Measurements from ENCODE around the gene CELF2.

Gene CELF2

DNA sequence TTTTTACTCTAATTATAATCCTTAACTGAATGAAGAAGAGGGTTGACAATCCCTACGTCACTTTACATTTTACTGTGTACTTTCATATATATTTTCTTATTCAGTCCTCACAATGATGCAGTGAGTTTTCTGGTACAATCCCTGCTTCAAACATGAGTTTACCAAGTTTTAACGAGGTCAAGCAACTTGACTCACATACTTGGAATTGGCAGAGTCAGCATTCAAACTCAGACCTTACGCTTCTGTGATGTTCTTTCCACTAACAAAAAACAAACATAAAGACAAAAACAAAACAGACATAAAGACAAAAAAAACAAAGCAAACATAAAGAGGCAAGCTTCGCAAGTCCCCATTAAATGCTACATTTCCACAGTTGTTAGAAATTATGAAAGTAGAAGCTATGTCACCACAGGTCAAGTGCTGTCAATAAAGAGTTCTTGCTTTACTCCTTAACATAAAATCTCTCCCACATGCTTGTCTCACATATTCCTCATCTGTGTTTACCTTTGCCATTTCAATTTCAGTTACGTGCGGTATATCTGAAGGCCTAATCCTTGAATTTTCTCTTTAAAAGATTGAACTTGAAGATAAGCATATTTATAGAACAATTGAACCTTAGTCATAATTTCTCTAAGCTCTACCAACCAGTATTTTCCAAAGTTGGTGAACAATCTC is 217.3 kb downstream of the CELF2 start:
- H3K9me2 ChIP-seq (replicated peaks; ENCODE audit: insufficient read depth, low read length), result no peaks in the 10 kb centered on the region
- H3K27me3 ChIP-seq (ENCODE audit: low read length), result no peaks in the 10 kb centered on the region
- no peak overlapping the region for H3K4me2 ChIP-seq (ENCODE audit: low read depth, low read length, poor library complexity, severe bottlenecking)
- H3F3A ChIP-seq (ENCODE audit: insufficient read depth), result no peaks in the 10 kb centered on the region
- H3K27ac ChIP-seq (ENCODE audit: low read depth, low read length), result no peak overlapping the region
- H3K9ac ChIP-seq (ENCODE audit: low read length), result no peak overlapping the region
- H4K20me1 ChIP-seq (ENCODE audit: low read depth, low read length), result no peaks in the 10 kb centered on the region
- no peaks in the 10 kb centered on the region for H3K36me3 ChIP-seq (ENCODE audit: low read length)
- TF ChIP-seq EZH2phosphoT487 (conservative IDR thresholded peaks at IDR 0.05; ENCODE audit: low read length), result no peak
- TF ChIP-seq, protein P1, sequence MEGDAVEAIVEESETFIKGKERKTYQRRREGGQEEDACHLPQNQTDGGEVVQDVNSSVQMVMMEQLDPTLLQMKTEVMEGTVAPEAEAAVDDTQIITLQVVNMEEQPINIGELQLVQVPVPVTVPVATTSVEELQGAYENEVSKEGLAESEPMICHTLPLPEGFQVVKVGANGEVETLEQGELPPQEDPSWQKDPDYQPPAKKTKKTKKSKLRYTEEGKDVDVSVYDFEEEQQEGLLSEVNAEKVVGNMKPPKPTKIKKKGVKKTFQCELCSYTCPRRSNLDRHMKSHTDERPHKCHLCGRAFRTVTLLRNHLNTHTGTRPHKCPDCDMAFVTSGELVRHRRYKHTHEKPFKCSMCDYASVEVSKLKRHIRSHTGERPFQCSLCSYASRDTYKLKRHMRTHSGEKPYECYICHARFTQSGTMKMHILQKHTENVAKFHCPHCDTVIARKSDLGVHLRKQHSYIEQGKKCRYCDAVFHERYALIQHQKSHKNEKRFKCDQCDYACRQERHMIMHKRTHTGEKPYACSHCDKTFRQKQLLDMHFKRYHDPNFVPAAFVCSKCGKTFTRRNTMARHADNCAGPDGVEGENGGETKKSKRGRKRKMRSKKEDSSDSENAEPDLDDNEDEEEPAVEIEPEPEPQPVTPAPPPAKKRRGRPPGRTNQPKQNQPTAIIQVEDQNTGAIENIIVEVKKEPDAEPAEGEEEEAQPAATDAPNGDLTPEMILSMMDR (IDR thresholded peaks at IDR 0.05; ENCODE audit: insufficient read depth, low read length, poor library complexity, severe bottlenecking), result no peak
- H3K79me2 ChIP-seq (ENCODE audit: insufficient read depth, low read length), result no peaks in the 10 kb centered on the region
- H3K9me3 ChIP-seq (ENCODE audit: insufficient read depth, low read length), result no peaks in the 10 kb centered on the region
- no peak overlapping the region for H2AFZ ChIP-seq (ENCODE audit: low read depth, low read length, severe bottlenecking)
- no peak overlapping the region for H3K4me3 ChIP-seq (ENCODE audit: insufficient read depth, low read length, poor library complexity, severe bottlenecking)

DNA sequence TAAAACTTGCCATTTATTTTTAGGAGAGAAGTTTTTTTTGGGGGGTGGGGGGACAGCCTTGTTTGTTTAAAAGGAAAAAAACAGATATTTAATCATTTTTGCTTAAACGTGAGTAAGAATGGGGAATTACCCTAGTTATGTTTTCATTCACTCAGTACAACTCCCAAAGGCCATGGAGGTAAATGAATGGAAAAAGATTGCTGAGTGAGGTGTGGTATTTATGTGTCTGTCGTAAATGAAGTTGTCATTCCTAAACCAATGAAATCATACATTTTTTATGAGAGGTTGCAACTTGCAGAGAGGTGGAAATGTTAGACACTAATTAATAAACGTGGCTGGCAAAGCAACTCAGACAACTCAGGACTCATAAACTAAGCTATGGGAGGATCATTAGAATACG is 218.1 kb downstream of the CELF2 start:
- no peak overlapping the region for H3K9ac ChIP-seq (ENCODE audit: low read length)
- TF ChIP-seq EZH2phosphoT487 (conservative IDR thresholded peaks at IDR 0.05; ENCODE audit: low read length), result no peak
- TF ChIP-seq, protein P1 (IDR thresholded peaks at IDR 0.05; ENCODE audit: insufficient read depth, low read length, poor library complexity, severe bottlenecking), result no peak
- no peak overlapping the region for H3K27ac ChIP-seq (ENCODE audit: low read depth, low read length)
- H3K9me2 ChIP-seq (replicated peaks; ENCODE audit: insufficient read depth, low read length), result no peaks in the 10 kb centered on the region
- no peaks in the 10 kb centered on the region for H4K20me1 ChIP-seq (ENCODE audit: low read depth, low read length)
- H3F3A ChIP-seq (ENCODE audit: insufficient read depth), result no peaks in the 10 kb centered on the region
- H3K79me2 ChIP-seq (ENCODE audit: insufficient read depth, low read length), result no peaks in the 10 kb centered on the region
- H3K27me3 ChIP-seq (ENCODE audit: low read length), result no peaks in the 10 kb centered on the region
- H2AFZ ChIP-seq (ENCODE audit: low read depth, low read length, severe bottlenecking), result no peak overlapping the region
- H3K9me3 ChIP-seq (ENCODE audit: insufficient read depth, low read length), result no peaks in the 10 kb centered on the region
- no peaks in the 10 kb centered on the region for H3K36me3 ChIP-seq (ENCODE audit: low read length)
- no peak overlapping the region for H3K4me3 ChIP-seq (ENCODE audit: insufficient read depth, low read length, poor library complexity, severe bottlenecking)
- H3K4me2 ChIP-seq (ENCODE audit: low read depth, low read length, poor library complexity, severe bottlenecking), result no peak overlapping the region

DNA sequence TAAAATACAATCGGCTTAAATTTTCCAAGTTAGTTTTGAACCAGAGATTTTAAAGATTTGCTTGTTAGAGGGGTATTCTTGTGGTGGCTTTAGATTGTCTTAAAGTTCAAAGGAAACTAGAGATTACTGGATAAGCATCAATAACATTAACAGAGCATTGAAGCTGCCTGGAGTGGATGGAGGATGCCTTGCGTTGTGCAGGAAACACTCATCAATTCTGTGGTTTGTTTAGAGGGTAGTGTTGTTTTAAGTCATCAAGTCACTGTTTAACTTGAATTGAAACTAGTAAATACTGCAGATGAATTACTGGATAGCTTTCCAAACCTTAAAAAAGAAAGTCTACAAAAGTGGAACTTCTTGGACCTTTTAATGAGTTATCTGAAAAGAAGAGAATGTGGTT is 218.6 kb downstream of the CELF2 start:
- Histone ChIP-seq H3K4me2 (ENCODE audit: low read depth, low read length, poor library complexity, severe bottlenecking) (no peak overlapping the region), H3K9ac (ENCODE audit: low read length) (no peak overlapping the region)

More for the DNA sequence above, 218.6 kb downstream of the CELF2 start:
- no peaks in the 10 kb centered on the region for H3F3A ChIP-seq (ENCODE audit: insufficient read depth)
- H3K36me3 ChIP-seq (ENCODE audit: low read length), result no peaks in the 10 kb centered on the region
- no peaks in the 10 kb centered on the region for H4K20me1 ChIP-seq (ENCODE audit: low read depth, low read length)
- H3K4me3 ChIP-seq (ENCODE audit: insufficient read depth, low read length, poor library complexity, severe bottlenecking), result no peak overlapping the region
- H3K27ac ChIP-seq (ENCODE audit: low read depth, low read length), result no peak overlapping the region
- TF ChIP-seq, protein P1 (IDR thresholded peaks at IDR 0.05; ENCODE audit: insufficient read depth, low read length, poor library complexity, severe bottlenecking), result no peak
- TF ChIP-seq EZH2phosphoT487 (conservative IDR thresholded peaks at IDR 0.05; ENCODE audit: low read length), result no peak
- no peaks in the 10 kb centered on the region for H3K79me2 ChIP-seq (ENCODE audit: insufficient read depth, low read length)
- no peaks in the 10 kb centered on the region for H3K27me3 ChIP-seq (ENCODE audit: low read length)
- H2AFZ ChIP-seq (ENCODE audit: low read depth, low read length, severe bottlenecking), result no peak overlapping the region
- H3K9me3 ChIP-seq (ENCODE audit: insufficient read depth, low read length), result no peaks in the 10 kb centered on the region
- no peaks in the 10 kb centered on the region for H3K9me2 ChIP-seq (replicated peaks; ENCODE audit: insufficient read depth, low read length)

Measured in SU-DHL-6 (cell line).